GM18505 (cell line): ENCODE results near the gene ARPC4.
A peak's percentile ranks its signal among the peaks of the same experiment; 100 is the strongest.

Experiments used
- ATAC-seq: cut with Tn5 transposase; IDR thresholded peaks from one replicate; pipeline ENCODE4 v1.9.1; 2021; ENCODE audit not compliant: unreplicated experiment
- POLR2A ChIP-seq: IDR thresholded peaks from 4 replicates; pipeline ENCODE4 v1.6.1; 2011; ENCODE audit warnings: borderline replicate concordance; ENCODE audit not compliant: insufficient read depth, insufficient read length; ENCODE audit errors: extremely low read depth

ARPC4 gene

DNA sequence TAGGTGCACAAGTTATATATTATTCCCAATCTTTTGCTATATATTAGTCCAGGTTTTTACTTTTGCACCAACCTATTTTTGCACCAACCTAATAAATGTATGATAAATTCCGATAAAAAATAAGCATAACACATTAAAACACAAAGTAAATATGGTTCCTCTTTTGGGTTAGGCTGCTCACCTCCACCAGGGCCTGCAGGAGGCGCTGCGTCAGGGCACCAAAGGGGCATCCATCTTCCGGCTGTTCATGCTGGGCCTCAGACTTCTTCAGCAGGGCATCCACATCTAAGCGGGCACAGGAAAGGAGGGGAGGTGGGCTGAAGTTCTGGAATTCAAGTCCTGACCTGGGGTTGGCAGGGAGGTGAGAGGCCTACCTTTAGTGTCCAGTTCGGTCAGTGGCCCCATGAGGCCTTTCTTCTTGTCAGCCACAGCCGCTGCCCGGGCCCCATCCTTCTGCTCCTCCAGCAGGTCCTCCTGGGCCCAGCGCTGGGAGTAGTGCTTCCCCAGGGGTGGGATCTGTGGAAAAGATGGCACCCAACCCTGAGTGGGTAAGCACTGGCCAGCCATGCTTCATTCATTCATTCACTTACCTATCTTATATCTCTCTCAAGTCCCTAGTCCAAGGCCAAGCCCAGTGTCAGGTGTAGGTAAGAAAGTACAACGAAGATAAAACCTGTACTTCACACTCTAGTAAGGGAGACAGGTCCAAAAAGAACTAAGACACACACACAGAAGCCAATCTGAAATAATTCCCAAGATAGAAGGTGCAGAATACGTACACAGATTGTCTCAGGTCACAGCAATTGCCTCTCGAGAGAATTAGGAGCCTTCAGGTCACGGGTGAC is 5.8 kb upstream of the ARPC4 start:
- ATAC-seq = no peak
- TF ChIP-seq POLR2A = no peak

DNA sequence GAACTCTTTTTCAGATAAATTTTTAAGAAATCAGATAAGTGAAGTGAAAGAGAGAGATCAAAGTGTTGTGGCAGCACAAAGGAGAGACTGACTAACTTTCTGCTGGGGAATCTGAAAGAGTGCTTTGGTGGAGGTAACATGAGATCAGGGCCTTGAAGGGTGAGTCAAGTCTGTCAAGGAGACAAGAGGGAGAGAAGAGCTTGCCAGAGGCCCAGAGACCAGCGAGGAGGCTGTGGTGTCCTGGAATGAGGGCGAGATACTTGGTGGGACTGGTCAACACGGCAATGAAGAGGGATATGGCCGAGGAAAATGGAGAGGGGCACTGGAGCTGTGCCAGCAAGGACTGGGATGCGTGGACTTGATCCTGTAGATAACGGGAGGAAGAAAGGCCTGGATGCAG is 5.2 kb upstream of the ARPC4 start:
- TF ChIP-seq POLR2A = no peak
- no peak for ATAC-seq

DNA sequence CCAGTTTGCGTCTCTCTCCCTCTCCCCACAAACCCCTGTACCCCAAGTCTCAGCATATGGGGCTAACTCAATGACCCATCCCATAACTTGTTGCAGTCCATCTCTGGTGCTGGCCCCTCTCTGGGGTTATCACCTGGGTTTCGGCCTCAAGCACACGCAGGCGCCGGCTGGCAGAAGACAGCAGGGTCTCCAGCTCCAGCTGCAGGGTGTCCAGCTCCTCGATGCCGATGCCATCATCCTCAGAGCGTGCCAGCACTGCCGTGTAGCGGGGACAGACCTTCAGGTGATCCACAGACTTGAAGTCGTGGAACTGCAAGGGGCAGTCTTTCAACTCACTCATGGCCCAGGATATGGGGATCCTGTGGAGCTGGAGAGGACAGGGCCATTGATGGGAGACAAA is 1.8 kb upstream of the ARPC4 start:
- no peak for TF ChIP-seq POLR2A
- ATAC-seq = no peak

DNA sequence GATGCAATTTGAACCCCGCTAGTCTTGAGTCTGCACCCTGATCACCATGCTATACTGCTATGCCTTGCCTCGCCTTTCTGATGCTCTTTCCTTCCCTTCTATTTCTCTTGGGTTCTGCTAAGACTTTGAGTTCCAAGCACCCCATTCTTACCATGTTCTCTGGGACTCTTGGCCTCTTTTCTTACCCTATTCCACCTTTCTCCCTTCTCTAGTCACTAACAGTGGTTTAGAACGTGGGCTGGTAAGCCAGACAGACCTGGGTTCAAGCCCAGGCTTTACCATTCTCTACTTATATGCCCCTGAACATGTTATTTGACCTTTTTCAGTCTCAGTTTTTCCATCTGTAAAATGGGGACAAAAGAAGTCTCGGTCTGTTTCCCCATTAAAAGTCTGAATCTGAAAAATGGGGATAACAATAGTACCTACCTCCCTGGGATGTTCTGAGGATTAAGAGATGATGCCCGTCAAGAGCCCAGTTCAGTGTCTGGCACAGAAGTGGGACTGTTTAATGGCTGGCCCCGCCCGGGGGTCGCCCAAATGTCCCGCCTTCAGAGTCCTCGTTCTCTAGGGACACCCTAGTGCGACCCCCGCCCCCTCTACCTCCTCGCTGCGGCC is 985 bp upstream of the ARPC4 start:
- ATAC-seq = no peak
- peak; percentile 67 for TF ChIP-seq POLR2A

DNA sequence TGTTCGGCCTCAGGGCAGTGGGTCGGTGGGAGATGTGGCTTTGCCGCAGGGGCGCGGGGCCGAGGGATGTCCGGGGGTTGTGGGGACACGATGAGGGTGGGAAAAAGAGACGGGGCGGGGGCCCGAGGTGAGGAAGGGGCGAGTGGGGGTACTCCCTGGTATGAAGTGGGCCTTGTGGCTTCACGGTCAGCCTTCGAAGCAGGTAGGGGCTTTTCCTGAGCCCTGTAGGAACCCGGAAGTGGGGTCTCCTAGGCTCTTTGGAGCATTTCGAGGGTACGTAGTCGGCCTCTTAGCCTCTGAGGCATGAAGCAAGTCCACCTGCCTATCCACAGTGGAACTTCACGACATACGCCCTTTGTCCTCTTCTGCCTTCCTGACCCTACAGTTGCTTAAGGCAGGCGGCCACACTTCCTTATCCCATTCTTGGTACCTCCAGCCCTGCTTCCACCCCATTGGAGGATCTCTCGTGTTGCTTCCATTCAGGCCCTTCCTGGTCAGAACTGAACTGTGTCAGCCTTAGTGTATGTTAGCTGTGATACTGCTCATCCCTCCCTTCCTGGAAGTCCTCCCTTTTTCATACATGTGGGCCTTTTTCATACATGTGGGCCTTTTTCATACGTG is 389 bp downstream of the ARPC4 start:
- peak; percentile 2 for ATAC-seq
- no peak for TF ChIP-seq POLR2A

DNA sequence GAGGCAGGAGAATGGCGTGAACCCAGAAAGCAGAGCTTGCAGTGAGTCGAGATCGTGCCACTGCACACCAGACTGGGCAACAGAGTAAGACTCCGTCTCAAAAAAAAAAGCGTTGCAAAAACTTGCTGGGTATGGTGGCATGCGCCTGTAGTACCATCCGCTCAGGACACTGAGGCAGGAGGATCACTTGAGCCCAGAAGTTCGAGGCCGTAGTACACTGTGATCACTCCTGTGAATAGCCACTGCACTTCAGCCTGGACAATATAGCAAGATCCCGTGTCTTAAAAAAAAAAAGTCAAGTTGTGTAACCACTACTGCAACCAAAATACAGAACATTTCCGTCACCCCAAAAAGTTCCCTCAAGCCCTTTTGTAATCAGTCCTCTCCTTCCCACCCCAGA is 1.5 kb downstream of the ARPC4 start:
- no peak for ATAC-seq
- no peak for TF ChIP-seq POLR2A

DNA sequence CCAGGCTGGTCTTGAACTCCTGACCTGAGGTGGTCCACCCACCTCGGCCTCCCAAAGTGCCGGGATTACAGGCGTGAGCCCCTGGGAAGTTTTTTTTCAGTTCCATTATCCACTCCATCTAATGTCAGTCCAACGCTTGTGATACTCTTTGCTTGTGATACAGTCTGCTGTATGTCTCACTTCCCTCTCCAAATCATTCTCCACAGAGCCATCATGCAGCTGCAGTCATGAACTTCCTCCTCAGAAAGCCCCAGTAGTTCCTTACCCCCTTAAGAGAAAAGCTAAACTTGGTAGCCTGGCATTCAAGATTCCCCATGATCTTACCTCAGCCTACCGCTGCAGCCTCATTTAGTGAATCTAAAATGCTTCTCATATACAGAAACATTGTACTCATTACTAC is 2.3 kb downstream of the ARPC4 start:
- TF ChIP-seq POLR2A = peak; percentile 8
- ATAC-seq = no peak

DNA sequence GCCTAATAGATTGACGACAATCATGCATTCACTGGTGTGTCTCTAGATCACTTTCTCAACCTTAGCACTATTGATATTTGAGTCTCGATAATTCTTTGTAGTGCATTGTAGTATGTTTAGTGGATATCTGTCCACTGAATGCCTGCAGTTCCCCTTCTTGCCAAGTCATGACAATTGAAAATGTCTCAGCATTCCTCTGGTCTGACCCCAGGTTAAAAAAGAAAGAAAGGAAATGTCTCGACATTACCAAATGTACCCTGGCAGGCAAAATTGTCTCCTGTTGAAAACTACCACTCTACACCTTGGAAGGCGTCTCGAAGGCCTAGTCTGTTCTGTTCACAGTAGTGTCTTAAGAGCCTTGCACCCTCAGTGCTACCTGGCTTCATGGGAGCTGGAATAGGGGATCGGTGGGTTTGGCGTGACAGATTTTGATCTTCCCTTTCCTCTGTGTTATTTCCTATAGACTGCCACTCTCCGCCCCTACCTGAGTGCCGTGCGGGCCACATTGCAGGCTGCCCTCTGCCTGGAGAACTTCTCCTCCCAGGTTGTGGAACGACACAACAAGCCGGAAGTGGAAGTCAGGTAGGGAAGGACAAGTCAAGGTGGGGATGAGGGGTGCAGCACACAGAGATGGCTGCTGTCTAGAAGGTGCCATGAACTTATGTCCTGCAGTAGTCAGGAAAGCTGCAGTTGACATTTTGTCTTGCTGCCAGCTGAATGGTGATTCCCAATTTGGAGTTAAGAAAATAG is 4.5 kb downstream of the ARPC4 start:
- TF ChIP-seq POLR2A = no peak

DNA sequence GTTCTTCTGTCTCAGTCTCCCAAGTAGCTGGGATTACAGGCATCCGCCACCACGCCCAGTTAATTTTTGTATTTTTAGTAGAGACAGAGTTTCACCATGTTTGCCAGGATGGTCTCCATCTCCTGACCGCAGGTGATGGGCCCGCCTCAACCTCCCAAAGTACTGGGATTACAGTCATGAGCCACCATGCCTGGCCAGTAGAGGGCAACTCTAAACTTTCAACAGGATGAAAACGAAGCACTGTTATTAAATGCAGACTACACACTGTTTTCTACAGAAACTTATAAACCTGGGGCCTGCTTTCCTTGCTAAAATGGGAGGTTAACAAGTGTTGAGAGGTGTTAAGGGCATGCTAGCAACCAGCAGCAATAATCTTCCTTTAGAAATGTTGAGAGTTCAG is 7.6 kb downstream of the ARPC4 start:
- no peak for TF ChIP-seq POLR2A

More for the DNA sequence above, 4.5 kb downstream of the ARPC4 start:
- ATAC-seq = no peak

DNA sequence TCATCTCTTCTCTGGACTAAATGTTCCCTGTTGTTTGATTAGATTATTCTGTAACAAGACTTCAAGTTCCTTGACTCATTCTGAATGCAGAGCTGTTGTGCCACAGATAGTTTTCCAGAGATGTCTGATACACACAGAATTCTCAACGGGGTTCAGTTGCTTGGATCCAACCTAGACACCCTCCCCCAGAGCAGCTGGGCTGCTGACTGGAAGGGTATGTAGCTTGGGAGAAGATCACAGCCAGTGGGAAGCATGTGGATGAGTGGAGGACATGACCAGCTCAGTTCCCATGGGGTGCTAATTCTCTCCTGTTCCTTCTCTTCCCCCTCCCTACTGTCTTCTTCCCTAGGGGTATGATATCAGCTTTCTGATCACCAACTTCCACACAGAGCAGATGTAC is 10.6 kb downstream of the ARPC4 start:
- ATAC-seq = no peak
- no peak for TF ChIP-seq POLR2A

More for the DNA sequence above, 7.6 kb downstream of the ARPC4 start:
- ATAC-seq = no peak

DNA sequence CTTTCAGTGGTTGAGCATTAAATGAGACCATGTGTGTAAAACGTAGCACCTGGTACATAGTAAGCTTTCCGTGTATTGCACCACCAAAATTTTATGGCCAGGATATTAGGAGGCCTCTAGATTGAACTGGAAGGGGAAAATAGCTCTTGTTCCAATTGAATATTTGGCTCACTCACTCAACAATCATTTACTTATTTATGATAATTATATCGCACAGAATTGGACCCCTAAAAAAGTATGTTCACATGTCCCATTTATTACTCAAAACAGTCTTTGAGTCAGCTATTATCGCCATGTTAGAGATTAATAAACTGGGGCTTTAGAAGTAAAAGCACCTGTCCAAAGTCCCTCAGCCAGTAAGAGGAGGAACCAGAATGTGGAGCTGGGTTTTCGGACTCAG is 12.1 kb downstream of the ARPC4 start:
- no peak for TF ChIP-seq POLR2A

DNA sequence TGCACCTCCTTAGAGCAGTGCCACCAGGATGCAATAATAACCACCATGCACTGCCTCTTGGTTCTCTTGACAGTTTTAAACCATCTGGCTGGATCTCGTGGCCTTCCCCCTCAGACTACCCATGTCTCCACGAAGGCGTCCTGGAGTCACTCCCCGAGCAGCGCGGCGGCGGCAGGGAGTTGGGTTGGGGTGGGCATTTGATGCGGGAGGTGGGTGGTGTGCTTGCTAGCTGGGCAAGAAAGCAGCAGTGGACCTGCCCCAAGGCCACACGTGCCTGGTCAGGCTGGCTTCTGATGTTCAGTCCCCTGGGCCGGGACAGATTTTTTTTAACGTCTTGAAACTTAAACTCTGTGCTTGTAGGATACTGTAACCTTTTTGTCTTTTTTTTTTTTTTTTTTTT is 13.3 kb downstream of the ARPC4 start:
- ATAC-seq = no peak
- TF ChIP-seq POLR2A = no peak

More for the DNA sequence above, 12.1 kb downstream of the ARPC4 start:
- ATAC-seq = no peak
